Bronchial epithelial cell (primary cell): ENCODE data around the gene SNRNP48. TPM values are rescaled to one million over a fixed set of nuclear protein-coding genes. Genes with fewer than 3 reads are reported as not detected.

Experiments
- DNase-seq: peaks from one replicate; pipeline ENCODE4 v3.0.0-alpha.2; 2010; ENCODE audit warnings: low read depth
- FAIRE-seq: peaks from 2 replicates; lab custom pipeline; 2011; peaks lifted over from hg19 to GRCh38; lab: Jason Lieb, UNC
- H3K27me3 ChIP-seq: 2 replicates; pipeline ENCODE4 v1.5.1; 2011; ENCODE audit warnings: low read length; ENCODE audit not compliant: control insufficient read depth, insufficient read depth
- H3K36me3 ChIP-seq: 2 replicates; pipeline ENCODE4 v1.5.1; 2011; ENCODE audit warnings: low read length; ENCODE audit not compliant: control insufficient read depth, insufficient read depth
- H3K4me3 ChIP-seq: 2 replicates; pipeline ENCODE4 v1.5.1; 2011; ENCODE audit warnings: mild to moderate bottlenecking, low read depth, low read length, control low read depth
- total RNA-seq: library from RNA; depleted of rRNA; stranded (reverse); fragments of >200 nt; gene quantifications from 2 replicates; pipeline ENCODE4 v1.2.1, GENCODE V29; 2014
- TF ChIP-seq, protein P1 (sequence below): IDR thresholded peaks from 2 replicates; pipeline ENCODE4 v1.5.1; 2011; ENCODE audit warnings: mild to moderate bottlenecking, moderate library complexity, low read length, control low read depth, inconsistent platforms; ENCODE audit not compliant: insufficient read depth, severe bottlenecking

The SNRNP48 gene, protein sequence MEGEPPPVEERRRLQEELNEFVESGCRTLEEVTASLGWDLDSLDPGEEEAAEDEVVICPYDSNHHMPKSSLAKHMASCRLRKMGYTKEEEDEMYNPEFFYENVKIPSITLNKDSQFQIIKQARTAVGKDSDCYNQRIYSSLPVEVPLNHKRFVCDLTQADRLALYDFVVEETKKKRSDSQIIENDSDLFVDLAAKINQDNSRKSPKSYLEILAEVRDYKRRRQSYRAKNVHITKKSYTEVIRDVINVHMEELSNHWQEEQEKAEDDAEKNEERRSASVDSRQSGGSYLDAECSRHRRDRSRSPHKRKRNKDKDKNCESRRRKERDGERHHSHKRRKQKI
- 10.0 and 12.8 TPM in 2 replicates for total RNA-seq

GRCh38 chr6:7589949-7590917 lies at the start of gene SNRNP48:
Gene SNRNP48, plus strand, starts transcription at chr6:7590198. Its CDS starts 60 bp downstream, at chr6:7590258.
- peak within 1 kb of the TSS; percentile 85 for H3K4me3 ChIP-seq
- peaks cover 4% of the 10 kb centered on the region for H3K36me3 ChIP-seq
- DNase-seq (peak; percentile 82), FAIRE-seq (no peak)
- no peaks in the 10 kb centered on the region for H3K27me3 ChIP-seq
- TF ChIP-seq, protein P1, sequence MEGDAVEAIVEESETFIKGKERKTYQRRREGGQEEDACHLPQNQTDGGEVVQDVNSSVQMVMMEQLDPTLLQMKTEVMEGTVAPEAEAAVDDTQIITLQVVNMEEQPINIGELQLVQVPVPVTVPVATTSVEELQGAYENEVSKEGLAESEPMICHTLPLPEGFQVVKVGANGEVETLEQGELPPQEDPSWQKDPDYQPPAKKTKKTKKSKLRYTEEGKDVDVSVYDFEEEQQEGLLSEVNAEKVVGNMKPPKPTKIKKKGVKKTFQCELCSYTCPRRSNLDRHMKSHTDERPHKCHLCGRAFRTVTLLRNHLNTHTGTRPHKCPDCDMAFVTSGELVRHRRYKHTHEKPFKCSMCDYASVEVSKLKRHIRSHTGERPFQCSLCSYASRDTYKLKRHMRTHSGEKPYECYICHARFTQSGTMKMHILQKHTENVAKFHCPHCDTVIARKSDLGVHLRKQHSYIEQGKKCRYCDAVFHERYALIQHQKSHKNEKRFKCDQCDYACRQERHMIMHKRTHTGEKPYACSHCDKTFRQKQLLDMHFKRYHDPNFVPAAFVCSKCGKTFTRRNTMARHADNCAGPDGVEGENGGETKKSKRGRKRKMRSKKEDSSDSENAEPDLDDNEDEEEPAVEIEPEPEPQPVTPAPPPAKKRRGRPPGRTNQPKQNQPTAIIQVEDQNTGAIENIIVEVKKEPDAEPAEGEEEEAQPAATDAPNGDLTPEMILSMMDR: no peak

DNA sequence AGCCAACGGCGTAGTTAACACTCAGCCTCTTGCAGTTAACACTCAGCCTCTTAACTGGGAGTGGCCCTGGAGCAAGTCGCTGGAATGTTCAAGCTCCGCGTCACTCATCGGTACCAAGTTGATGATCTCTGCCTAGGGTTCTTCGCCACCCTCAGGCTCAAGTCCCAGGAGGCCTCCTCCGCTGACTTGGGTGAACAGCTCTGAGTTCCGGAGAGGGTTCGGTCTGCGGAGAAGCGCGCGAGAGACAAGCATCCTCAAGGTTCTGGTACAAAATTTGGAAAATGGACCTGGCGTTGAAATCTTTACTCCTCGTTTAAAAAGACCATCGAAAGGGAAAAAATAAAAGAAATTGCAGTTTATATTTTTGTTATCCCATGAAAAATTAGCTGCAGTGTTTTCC lies 49.4 kb upstream of the SNRNP48 start:
- Histone ChIP-seq H3K27me3 (no peaks in the 10 kb centered on the region), H3K4me3 (peak overlapping the region; percentile 98), H3K36me3 (peaks cover 9% of the 10 kb centered on the region)
- DNase-seq: peak; percentile 85
- FAIRE-seq: no peak
- TF ChIP-seq, protein P1: no peak

DNA sequence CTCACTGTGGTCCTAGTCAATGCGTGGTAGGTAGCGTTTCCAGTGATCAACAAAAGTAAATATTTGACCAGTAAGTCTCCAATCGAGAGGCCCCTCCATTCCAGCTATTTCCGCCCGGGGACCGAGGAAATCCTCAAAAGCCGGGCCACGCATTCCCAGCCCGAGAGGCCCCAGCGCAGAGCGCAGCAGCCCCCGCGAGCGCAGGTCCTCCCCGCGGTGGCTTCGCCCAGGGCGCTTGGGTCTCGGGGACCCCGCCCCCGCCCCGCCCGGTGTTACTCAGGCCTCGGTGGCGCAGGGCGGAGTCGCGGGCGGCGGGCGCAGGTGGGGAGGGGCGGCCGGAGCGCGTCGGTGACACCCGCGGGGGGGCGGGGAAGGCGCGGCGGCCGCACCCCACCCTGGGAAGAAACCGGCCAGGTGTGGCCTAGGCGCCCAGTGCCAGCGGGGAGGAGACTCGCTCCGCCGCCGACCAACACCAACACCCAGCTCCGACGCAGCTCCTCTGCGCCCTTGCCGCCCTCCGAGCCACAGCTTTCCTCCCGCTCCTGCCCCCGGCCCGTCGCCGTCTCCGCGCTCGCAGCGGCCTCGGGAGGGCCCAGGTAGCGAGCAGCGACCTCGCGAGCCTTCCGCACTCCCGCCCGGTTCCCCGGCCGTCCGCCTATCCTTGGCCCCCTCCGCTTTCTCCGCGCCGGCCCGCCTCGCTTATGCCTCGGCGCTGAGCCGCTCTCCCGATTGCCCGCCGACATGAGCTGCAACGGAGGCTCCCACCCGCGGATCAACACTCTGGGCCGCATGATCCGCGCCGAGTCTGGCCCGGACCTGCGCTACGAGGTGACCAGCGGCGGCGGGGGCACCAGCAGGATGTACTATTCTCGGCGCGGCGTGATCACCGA lies 48.6 kb upstream of the SNRNP48 start, which contains the start of gene DSP:
DSP (plus strand) TSS at position 497 of the 890 bp plus-strand sequence; CDS start at position 742, 245 bp downstream.
- TF ChIP-seq, protein P1: no peak
- H3K4me3 ChIP-seq: peak within 1 kb of the TSS; percentile 98
- peak; percentile 70 for DNase-seq
- H3K27me3 ChIP-seq: no peaks in the 10 kb centered on the region
- peaks cover 12% of the 10 kb centered on the region for H3K36me3 ChIP-seq
- no peak for FAIRE-seq

GRCh38 chr6:7542065-7542873 lies 47.7 kb upstream of the SNRNP48 start:
- H3K27me3 ChIP-seq: no peaks in the 10 kb centered on the region
- no peak for FAIRE-seq
- TF ChIP-seq, protein P1: no peak
- peaks cover 17% of the 10 kb centered on the region for H3K36me3 ChIP-seq
- DNase-seq: no peak
- peak overlapping the region; percentile 98 for H3K4me3 ChIP-seq
